ENCODE measurements around the gene JMJD8.
A peak's percentile ranks its signal among the peaks of the same experiment; 100 is the strongest.

Gene JMJD8

GRCh38 chr16:687499-687898 lies 3.4 kb upstream of the JMJD8 start:
- H3K9me3 ChIP-seq (ENCODE audit: control insufficient read depth, insufficient read depth, low read depth, low read length): no peaks in the 10 kb centered on the region
- no peaks in the 10 kb centered on the region for H3K4me1 ChIP-seq (ENCODE audit: control insufficient read depth, insufficient read depth, low read length)
- POLR2A ChIA-PET: interaction anchor here (0.5 to 1.5 kb wide), 4 partner anchors 8 to 123 kb away, joined by 3 to 6 read pairs (median 4); partner anchors contain the start of genes CHTF18 and RPUSD1
- CTCF ChIA-PET: interaction anchor here (0.6 kb wide), 1 partner anchor 101 kb away, joined by 3 read pairs; the partner anchor contains the start of genes CHTF18 and RPUSD1
- H3K4me3 ChIP-seq (ENCODE audit: low read depth, low read length): no peak overlapping the region
- TF ChIP-seq ZBTB1 (tag by site-specific recombination; IDR thresholded peaks at IDR 0.05) (no peak), ZNF561 (tag by site-specific recombination; IDR thresholded peaks at IDR 0.05; ENCODE audit: borderline replicate concordance) (no peak), ZNF624 (tag by site-specific recombination; IDR thresholded peaks at IDR 0.05) (no peak), ZXDB (tag by site-specific recombination; IDR thresholded peaks at IDR 0.05) (no peak)
- peaks cover 0 to 55% of the 10 kb centered on the region in 2 experiments; a peak in 1 of 3 replicates for H3K36me3 ChIP-seq (ENCODE audit: control insufficient read depth in 2 of 2, insufficient read depth in 1 of 2, low read length in 2 of 2)
- no peak overlapping the region for H3K27ac ChIP-seq (ENCODE audit: extremely low read depth, low read depth, low read length)

- TF ChIP-seq ZBTB6 (tag by site-specific recombination; IDR thresholded peaks at IDR 0.05): no peak; the same call in 1 of the 2 replicates
- no peak for TF ChIP-seq ZNF585B (tag by site-specific recombination; IDR thresholded peaks at IDR 0.05)
- no peak for TF ChIP-seq ZNF777 (tag by site-specific recombination; IDR thresholded peaks at IDR 0.05; ENCODE audit: borderline replicate concordance)
- TF ChIP-seq ZNF677 (tag by site-specific recombination; IDR thresholded peaks at IDR 0.05): no peak
- TF ChIP-seq ZNF768 (tag by site-specific recombination; IDR thresholded peaks at IDR 0.05): no peak
- no peak for TF ChIP-seq ZSCAN23 (tag by site-specific recombination; IDR thresholded peaks at IDR 0.05)
- TF ChIP-seq ZNF624 (tag by site-specific recombination; IDR thresholded peaks at IDR 0.05): no peak
- TF ChIP-seq ZNF792 (tag by site-specific recombination; IDR thresholded peaks at IDR 0.05): no peak
- TF ChIP-seq ZNF398 (tag by site-specific recombination; IDR thresholded peaks at IDR 0.05): no peak
- no peak for TF ChIP-seq ZNF146 (tag by site-specific recombination; IDR thresholded peaks at IDR 0.05)
- TF ChIP-seq ZNF19 (tag by site-specific recombination; IDR thresholded peaks at IDR 0.05; ENCODE audit: low read depth): no peak
- Histone ChIP-seq H3K4me3 (ENCODE audit: low read depth, low read length) (no peak overlapping the region), H3K27ac (ENCODE audit: extremely low read depth, low read depth, low read length) (no peak overlapping the region), H3K4me1 (ENCODE audit: control insufficient read depth, insufficient read depth, low read length) (peaks cover 6% of the 10 kb centered on the region; the same call in 1 of the 2 replicates), H3K9me3 (ENCODE audit: control insufficient read depth, insufficient read depth, low read depth, low read length) (no peaks in the 10 kb centered on the region), H3K36me3 (ENCODE audit: control insufficient read depth in 2 of 2, insufficient read depth in 1 of 2, low read length in 2 of 2) (peaks cover 3 to 63% of the 10 kb centered on the region in 2 experiments; a peak in 1 of 3 replicates)
- CTCF ChIA-PET: interaction anchor here (0.6 to 1.8 kb wide), 5 partner anchors 9 to 102 kb away, joined by 3 read pairs; partner anchors contain the start of genes CHTF18 and RPUSD1
- POLR2A ChIA-PET: interaction anchor here (0.5 to 1.5 kb wide), 4 partner anchors 9 to 102 kb away, joined by 3 to 6 read pairs (median 4); partner anchors contain the start of genes CHTF18 and RPUSD1
Observed at GRCh38 chr16:686459-687260, 2.5 kb upstream of the JMJD8 start.

GRCh38 chr16:685967-686366 lies 1.8 kb upstream of the JMJD8 start:
- H3K9me3 ChIP-seq (ENCODE audit: control insufficient read depth, insufficient read depth, low read depth, low read length): no peaks in the 10 kb centered on the region
- peaks cover 9% of the 10 kb centered on the region; the same call in 1 of the 2 replicates for H3K4me1 ChIP-seq (ENCODE audit: control insufficient read depth, insufficient read depth, low read length)
- H3K36me3 ChIP-seq (ENCODE audit: control insufficient read depth in 2 of 2, insufficient read depth in 1 of 2, low read length in 2 of 2): peaks cover 3 to 70% of the 10 kb centered on the region in 2 experiments; a peak in 1 of 3 replicates
- ChIA-PET CTCF (interaction anchor here (0.8 to 1.8 kb wide), 3 partner anchors 9 to 27 kb away, joined by 3 read pairs; no protein-coding TSS in a partner anchor), POLR2A (interaction anchor here (0.5 to 1.5 kb wide), 2 partner anchors 9 to 85 kb away, joined by 3 to 6 read pairs; no protein-coding TSS in a partner anchor)
- H3K27ac ChIP-seq (ENCODE audit: extremely low read depth, low read depth, low read length): no peak overlapping the region
- no peak overlapping the region for H3K4me3 ChIP-seq (ENCODE audit: low read depth, low read length)
- TF ChIP-seq ZNF549 (tag by site-specific recombination; IDR thresholded peaks at IDR 0.05) (no peak), ZNF2 (tag by site-specific recombination; IDR thresholded peaks at IDR 0.05) (peak; percentile 71; the same call in 1 of the 2 replicates), ZNF280D (tag by site-specific recombination; IDR thresholded peaks at IDR 0.05) (no peak), ZNF138 (tag by site-specific recombination; IDR thresholded peaks at IDR 0.05; ENCODE audit: borderline replicate concordance) (no peak), ZBTB49 (tag by site-specific recombination; IDR thresholded peaks at IDR 0.05; ENCODE audit: low read depth) (no peak), ZBTB8A (tag by site-specific recombination; IDR thresholded peaks at IDR 0.05) (0 out of 2 replicates have a peak, but pooled peaks have one; percentile 22)

All from HEK293 (cell line).